Fibroblast of mammary gland (primary cell): Measurements from ENCODE around the gene HMGN4.
"Not testable (repeated sequence)": the region's sequence is repeated elsewhere in the genome, so short reads cannot be mapped to it uniquely, and the experiment has no call there.

Source experiments
- DNase-seq: peaks from one replicate; pipeline ENCODE4 v3.0.0-alpha.2; 2010; ENCODE audit warnings: low read depth
- H3K4me3 ChIP-seq: 2 replicates; pipeline ENCODE4 v1.5.1; 2011; ENCODE audit warnings: low read depth, mild to moderate bottlenecking, low read length, moderate library complexity; ENCODE audit not compliant: control insufficient read depth
- TF ChIP-seq, protein P1 (sequence below): conservative IDR thresholded peaks from 2 replicates; pipeline ENCODE4 v1.5.1; 2011; ENCODE audit warnings: low read depth, low read length, inconsistent platforms; ENCODE audit not compliant: control insufficient read depth, insufficient read depth

Gene HMGN4

DNA sequence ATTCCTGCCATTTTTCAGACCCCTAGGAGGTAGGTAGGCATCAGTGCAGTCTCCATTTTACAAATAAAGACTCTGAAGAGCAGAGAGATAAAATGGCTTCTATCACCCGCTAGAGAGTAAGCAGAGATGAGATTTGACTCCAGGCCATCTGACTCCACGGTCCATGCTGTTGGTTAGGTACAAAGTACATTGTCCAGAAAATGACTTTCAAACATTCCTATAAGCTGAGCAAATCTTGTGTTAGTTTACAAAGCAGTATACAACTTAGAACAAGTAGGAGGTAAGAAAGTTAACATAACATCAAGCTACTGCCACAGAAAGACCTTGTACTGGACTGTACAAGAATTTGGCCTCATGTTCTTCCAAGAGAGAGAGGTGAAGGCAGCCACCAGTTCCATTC is 23.2 kb upstream of the HMGN4 start:
- TF ChIP-seq, protein P1, sequence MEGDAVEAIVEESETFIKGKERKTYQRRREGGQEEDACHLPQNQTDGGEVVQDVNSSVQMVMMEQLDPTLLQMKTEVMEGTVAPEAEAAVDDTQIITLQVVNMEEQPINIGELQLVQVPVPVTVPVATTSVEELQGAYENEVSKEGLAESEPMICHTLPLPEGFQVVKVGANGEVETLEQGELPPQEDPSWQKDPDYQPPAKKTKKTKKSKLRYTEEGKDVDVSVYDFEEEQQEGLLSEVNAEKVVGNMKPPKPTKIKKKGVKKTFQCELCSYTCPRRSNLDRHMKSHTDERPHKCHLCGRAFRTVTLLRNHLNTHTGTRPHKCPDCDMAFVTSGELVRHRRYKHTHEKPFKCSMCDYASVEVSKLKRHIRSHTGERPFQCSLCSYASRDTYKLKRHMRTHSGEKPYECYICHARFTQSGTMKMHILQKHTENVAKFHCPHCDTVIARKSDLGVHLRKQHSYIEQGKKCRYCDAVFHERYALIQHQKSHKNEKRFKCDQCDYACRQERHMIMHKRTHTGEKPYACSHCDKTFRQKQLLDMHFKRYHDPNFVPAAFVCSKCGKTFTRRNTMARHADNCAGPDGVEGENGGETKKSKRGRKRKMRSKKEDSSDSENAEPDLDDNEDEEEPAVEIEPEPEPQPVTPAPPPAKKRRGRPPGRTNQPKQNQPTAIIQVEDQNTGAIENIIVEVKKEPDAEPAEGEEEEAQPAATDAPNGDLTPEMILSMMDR, result no peak
- H3K4me3 ChIP-seq, result no peak overlapping the region
- DNase-seq, result no peak

GRCh38 chr6:26516481-26517427 is 21.4 kb upstream of the HMGN4 start:
- H3K4me3 ChIP-seq, result no peak overlapping the region
- TF ChIP-seq, protein P1, result no peak
- DNase-seq, result peak; percentile 31

DNA sequence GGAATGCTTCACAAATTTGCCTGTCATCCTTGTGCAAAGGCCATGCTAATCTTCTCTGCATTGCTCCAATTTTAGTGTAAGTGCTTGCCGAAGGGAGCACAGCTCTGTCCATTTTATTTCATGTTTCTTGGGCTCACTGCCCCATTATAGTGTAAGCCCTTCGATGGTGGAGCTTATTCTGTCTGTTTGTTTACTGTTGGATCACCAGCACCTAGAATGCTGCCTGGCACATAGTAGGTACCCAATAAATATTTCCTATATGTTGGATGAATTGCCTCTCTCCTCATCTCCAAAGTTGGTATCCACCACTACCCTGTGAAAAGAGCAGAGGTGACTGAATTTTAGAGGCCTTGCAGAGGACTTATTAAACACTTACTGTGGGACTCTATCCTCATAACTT is 18.8 kb upstream of the HMGN4 start:
- DNase-seq, result no peak
- H3K4me3 ChIP-seq, result no peak overlapping the region
- TF ChIP-seq, protein P1, result no peak

GRCh38 chr6:26520237-26520849 is 17.8 kb upstream of the HMGN4 start:
- TF ChIP-seq, protein P1, result no peak
- no peak for DNase-seq
- peak overlapping the region; percentile 29 for H3K4me3 ChIP-seq

DNA sequence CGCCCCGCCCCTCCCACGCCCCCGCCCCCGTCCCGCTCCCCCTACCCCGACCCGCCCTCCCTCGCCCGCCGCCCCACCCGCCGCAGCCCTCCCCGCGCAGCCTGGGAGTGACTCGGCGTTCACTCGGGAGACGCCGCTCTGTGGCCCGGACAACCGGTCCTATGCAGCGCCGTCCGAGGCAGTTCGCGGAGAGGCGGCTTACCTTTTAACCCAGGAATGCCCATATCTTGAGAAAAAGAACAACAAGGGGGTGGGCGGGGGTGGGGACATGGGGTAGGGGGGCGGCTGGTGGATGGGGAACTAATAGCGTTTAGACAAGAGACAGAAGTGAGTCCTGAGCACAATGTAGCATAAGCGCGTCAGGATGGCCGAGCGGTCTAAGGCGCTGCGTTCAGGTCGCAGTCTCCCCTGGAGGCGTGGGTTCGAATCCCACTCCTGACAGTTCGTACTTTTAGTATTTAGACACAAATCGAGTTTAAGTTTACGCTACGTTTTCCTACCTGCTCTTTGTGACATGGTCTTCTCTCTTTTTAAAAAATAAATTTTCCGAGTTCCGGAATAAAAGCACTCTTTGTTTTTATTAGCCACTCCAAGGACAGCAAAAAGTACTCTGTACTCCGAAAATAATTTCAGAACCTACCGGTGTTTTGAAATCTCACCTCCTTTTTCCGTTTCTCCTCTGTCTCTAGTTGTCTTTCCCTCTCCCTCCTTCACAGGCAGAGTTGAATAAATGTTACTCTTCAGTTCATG is 17.1 kb upstream of the HMGN4 start:
- TF ChIP-seq, protein P1, result no peak
- DNase-seq, result peak; percentile 79
- peak overlapping the region; percentile 63 for H3K4me3 ChIP-seq

- DNase-seq, result peak; percentile 79
- peak overlapping the region; percentile 63 for H3K4me3 ChIP-seq
- TF ChIP-seq, protein P1, result peak; percentile 12
Observed at GRCh38 chr6:26521600-26522391, 16.4 kb upstream of the HMGN4 start.

DNA sequence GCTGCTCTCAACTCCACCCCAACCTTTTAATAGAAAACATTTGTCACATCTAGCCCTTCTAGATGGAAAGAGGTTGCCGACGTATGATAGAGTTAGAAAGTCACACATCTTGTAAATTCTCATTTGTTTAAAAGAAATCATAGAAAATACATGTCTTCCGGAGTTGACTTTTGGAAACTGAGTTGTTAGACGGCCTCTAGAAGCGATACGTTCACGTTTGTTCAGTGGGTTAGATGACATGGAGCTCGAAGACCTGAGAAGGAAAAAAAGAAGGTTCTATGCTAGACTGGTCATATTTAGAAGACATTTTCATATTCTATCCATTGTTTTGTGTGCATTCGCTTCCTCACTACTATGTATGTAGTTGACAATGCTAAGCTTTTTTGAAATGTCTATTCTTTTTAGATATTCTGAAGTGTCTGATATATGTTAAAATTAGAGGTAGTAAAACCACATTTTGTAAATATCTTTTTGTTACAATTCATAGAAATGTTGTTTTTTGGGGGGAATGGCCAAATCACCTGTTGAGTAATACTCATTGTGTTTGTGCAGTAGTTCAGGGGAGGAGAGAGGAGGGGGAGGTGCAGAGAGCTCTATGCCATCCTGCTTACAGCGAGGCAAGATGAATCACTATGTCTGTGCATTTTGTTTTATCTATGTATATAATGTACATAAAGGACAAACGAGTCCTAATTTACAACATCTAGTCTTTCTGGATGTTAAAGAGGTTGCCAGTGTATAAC is 15.5 kb upstream of the HMGN4 start:
- DNase-seq, result peak; percentile 55
- H3K4me3 ChIP-seq, result peak overlapping the region; percentile 63

- H3K4me3 ChIP-seq, DNase-seq: not testable (repeated sequence)
Observed at GRCh38 chr6:26524314-26524713, 13.9 kb upstream of the HMGN4 start.
